PC-9 (cell line): ENCODE data around the gene SYPL2.

Experiments used
- EZH2 ChIP-seq: fragments of 200-600 bp; sonication (generic); IDR thresholded peaks from 2 replicates; pipeline ENCODE4 v1.8.0; 2017; ENCODE audit warnings: antibody characterized with exemption, low read depth
- TF ChIP-seq, protein P1 (sequence below): fragments of 200-600 bp; sonication (generic); conservative IDR thresholded peaks from 2 replicates; pipeline ENCODE4 v1.6.1; 2017; ENCODE audit warnings: mixed run types, antibody characterized with exemption, mild to moderate bottlenecking, moderate library complexity

DNA sequence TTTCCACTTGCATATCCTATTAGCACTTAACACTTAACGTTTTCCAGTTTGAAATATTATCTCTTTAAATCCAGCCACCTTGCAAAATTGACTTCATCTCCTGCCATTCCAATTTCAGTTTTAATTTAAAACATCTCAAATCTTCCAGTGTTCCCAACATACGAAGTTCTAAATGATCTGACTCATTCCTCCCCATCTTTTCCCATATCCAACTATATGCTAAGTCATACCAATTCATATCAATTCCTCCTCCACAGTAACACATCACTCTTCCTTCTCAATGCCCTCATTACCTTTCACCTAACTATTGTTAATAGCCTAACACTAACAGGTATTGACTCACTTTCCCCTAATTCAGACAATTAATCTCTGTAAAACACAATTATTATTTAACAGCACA, 42.8 kb upstream of the SYPL2 start:
- no peak for TF ChIP-seq EZH2
- TF ChIP-seq, protein P1, sequence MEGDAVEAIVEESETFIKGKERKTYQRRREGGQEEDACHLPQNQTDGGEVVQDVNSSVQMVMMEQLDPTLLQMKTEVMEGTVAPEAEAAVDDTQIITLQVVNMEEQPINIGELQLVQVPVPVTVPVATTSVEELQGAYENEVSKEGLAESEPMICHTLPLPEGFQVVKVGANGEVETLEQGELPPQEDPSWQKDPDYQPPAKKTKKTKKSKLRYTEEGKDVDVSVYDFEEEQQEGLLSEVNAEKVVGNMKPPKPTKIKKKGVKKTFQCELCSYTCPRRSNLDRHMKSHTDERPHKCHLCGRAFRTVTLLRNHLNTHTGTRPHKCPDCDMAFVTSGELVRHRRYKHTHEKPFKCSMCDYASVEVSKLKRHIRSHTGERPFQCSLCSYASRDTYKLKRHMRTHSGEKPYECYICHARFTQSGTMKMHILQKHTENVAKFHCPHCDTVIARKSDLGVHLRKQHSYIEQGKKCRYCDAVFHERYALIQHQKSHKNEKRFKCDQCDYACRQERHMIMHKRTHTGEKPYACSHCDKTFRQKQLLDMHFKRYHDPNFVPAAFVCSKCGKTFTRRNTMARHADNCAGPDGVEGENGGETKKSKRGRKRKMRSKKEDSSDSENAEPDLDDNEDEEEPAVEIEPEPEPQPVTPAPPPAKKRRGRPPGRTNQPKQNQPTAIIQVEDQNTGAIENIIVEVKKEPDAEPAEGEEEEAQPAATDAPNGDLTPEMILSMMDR: no peak
